NCI-H146 treated with DMSO at 0.1 percent for 48 hours (cell line): Measurements from ENCODE around the gene GPC3.

Experiments used
- DNase-seq: peaks from one replicate; lab custom pipeline; 2025; ENCODE audit not compliant: unreplicated experiment; lab: John Stamatoyannopoulos, UW

GPC3 gene

GRCh38 chrX:133575501-133576136 is 409.8 kb downstream of the GPC3 start:
- DNase-seq = no peak

DNA sequence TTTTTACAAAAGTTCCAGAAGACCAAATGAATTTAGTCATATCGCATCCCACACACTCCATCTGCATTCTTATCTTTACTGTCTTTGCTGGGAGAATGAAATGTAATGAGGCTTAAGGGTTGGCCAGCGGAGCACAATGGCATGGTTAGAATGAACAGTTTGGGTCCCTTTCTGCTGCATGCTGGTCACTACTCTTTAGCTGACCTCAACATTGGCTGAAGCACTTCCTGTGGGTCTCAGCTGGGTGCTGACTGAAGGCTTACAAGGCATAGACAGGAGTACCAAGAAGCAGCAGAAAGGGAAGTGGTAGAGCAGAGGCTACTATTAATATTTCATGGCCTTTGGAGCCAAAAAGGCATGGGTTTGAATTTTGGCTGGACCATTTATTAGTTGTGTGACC is 410.7 kb downstream of the GPC3 start:
- DNase-seq = no peak

GRCh38 chrX:133570549-133570948 is 414.8 kb downstream of the GPC3 start:
- no peak for DNase-seq

DNA sequence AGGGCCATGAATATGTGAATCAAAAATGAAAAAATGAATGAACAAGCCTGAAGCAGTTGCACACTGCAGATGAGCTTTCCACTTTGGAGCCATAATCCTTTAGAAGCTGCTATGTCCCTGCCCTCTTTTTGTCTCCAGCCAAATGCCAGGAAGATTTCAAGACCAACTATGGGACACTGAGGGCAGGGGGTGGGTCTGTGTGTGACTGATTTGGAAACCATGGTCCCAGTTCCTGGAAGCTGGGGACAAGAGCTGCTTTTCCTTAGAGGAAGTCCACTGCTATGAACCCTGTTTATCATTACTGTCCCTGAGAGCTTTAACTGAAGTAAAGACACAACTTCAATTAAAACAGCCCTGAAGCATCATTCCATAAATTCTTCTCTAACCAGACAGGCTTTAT is 416.2 kb downstream of the GPC3 start:
- DNase-seq = no peak

- DNase-seq = no peak
These were observed 417.3 kb downstream of the GPC3 start for GRCh38 chrX:133568109-133568508.

DNA sequence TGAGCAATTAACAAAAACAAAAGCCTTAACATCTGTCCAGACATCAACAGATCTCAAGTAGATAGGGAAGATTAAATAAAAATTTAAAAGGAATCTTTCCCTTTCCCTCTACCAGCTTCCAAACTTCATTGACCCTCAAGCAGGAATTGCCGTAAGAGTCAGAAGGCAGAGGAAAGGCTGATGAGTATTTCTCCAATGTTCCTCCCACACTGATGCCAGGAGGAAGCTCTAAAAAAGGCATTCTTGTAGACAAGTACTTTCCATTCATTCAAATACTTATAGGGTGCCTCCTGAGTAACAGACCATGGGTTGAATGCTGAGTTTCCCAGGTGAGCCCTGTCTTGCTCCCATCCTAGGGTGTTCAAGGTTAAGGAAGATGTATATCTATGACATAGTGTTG is 418.5 kb downstream of the GPC3 start:
- no peak for DNase-seq

DNA sequence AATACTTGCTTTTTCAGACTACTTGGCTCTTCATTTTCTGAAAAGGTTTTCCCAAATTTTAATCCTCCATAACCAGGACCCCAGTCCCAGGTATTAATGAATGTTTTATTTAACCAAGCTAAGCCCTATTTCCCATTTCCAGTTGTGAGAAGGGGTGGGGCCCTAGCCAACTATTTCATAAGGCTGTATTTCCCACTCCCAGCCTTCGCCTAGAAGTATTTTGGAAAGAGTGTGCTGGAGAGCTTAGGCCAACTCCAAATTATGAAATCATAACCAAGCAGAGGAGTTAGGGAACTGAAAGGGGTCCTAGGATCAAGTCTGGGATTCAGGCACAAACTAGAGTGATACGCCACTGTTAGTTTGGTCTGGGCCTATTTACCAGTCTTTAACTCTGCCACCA is 421.7 kb downstream of the GPC3 start:
- DNase-seq = no peak

GRCh38 chrX:133561251-133561650 is 424.1 kb downstream of the GPC3 start:
- DNase-seq = no peak

- DNase-seq = no peak
These were observed 425.5 kb downstream of the GPC3 start for GRCh38 chrX:133559909-133560308.

DNA sequence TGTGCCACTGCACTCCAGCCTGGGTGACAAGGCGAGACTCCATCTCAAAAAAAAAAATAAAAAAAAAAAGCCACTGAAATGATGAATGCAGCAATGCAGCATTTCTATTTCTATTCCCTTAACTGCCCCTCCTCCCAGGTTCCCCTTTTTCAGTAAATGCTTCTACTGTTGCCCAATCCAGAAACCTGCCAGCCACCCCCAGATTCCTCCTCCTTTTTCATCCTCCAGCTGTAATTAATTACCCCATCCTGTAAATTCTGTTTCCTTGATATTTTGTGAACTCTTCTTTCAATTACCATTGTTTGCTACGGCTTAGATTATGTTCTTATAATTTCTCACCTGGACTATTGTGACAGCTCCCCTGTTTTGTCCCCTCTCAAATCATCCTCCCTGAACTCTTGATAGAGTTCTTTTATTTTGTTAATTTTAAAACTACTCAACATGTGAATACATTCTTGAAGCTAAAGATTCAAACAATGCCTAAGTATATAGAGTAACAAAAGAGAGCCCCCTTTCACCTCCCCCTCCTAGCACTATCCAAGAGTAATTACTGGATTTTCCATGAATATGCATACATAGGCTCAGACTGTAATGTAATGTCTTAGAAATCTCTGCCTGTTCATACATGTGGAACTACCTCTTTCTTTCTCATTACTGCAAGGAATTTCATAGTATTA is 429.5 kb downstream of the GPC3 start:
- DNase-seq = no peak

DNA sequence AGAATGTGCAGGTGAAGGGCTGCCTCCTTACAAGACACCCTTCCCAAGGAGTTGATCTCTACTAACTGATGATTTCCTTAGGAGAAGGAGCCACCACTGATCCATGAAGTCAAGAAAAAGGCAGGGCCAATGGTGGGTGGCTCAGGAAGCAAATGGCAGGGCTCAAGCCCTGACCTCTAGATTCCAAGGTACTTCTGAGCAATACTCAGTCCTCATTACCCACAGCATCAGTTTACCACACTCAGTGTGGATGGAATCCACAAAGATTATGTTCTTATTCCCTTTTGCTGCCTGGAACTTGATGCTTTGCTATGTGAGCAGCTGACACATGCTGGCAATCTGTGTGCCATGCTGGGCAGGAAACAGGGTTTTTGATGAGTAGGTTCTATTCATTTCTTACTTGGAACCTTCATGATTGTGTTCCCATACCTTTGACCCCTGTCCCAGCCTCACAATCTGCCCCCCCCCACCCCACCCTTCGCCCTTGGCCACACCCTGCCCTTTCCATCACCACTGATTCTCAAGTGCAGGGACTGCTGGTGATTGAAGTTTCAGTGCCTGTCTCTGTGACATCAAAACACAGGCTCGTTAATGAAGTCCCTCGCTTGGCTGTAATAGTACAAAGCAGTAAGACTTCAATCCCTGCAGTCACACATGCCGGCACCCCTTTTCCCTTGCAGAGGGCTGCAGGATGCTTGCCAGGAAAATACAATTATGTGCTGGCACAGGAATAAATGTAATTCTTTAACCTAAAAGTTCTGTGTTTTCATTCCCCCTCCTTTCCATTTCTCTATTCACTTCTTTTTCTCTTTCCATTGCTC is 434.5 kb downstream of the GPC3 start:
- no peak for DNase-seq

DNA sequence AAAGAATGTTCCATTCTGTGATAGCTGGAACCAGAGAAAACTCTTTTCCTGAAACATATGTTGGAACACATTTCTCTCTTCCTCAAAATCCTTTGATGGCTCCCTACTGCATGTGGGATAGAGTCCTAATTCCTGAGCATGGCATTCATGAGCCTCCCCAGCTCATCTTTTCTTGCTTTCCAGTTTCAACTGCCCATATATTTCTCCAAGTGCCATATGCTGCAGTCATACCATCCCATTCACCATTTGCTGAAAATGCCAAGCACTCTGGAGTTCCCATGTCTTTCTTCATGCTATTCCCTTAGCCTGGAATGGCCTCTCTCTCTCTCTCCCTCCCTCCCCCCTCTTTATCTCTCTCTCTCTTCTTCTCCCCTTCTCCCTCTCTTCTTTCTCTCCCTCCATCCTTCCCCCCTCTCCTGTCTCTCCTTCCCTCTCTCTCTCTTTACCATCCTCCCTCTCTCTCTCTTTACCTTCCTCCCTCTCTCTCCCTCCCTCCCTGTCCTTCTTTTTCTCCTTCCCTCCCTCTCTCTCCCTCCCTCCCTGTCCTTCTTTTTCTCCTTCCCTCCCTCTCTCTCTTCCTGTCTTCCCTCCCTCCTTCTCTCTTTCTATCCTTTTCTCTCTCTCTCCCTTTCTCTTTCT is 436.0 kb downstream of the GPC3 start:
- DNase-seq = no peak

DNA sequence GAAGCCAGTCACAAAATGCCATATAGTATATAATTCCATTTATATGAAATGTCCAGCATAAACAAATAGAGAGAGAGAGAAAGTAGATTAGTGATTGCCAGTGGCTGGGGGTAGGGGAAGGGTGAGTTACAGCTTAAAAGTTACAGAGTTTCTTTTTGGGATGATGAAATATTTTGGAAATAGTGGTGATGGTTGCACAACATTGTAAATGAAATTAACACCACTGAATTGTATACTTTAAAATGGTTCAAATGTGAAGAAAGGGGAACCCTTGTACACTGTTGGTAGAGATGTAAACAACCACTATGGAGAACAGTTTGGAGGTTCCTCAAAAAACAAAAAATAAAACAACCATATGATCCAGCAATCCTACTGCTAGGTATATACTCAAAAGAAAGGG is 439.0 kb downstream of the GPC3 start:
- no peak for DNase-seq

DNA sequence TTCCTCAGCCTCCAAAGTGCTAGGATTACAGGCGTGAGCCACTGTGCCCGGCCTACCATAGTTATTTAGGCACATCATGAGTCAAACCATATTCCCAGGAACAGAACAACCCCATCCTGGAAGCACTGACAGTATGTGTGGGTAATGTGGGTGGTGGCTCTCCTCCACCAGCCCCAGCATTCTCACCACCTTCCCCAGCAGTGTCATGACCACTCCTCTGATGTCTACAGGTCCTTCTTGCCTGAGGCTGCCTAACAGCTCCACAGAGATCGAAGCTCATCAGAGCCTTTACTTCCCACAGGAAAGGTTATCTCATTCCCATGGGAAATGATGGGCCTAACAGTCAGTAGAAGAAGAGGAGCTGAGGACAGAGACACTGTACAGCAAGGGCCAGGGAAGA is 440.6 kb downstream of the GPC3 start:
- DNase-seq = no peak

- DNase-seq = no peak
These were observed 441.3 kb downstream of the GPC3 start for GRCh38 chrX:133544115-133544514.

DNA sequence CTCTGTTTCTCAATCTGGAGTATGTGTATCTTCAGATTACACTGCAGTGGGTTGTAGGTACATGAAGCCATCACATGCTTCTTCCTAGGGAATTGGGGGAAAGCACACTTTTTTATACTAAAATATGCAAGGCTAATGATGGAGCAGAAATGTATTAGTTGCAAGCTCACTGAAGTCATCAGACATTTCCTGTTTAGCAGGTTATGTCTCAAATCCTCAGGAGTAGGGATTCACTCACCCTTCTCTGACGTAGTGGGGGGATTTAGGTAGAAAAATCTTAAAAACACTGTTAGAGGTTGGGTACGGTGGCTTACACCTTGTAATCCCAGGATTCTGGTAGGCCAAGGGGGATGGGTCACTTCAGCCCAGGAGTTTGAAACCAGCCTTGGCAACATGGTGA is 441.7 kb downstream of the GPC3 start:
- DNase-seq = no peak

- no peak for DNase-seq
These were observed 442.9 kb downstream of the GPC3 start for GRCh38 chrX:133542476-133542875.

GRCh38 chrX:133541021-133541420 is 444.4 kb downstream of the GPC3 start:
- DNase-seq = no peak

DNA sequence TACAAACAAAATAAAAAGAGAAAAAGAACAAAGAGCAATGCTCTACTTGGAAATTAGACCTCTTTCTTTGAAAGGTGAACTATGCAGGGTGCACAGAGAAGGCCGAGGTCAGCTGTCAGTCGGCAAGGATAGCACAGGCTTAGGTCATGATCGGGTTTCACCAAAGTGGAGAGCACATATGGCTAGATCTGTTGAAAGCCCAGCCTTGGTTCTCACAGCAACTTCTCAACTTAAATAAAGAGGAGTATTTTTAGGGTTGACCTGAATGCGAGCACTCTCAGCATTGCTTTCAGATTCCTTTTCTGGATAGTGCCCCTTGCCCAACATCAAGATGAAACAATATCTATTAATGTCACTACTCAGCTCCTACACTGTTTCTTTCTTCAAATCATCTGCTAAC is 447.2 kb downstream of the GPC3 start:
- no peak for DNase-seq

- DNase-seq = no peak
These were observed 448.3 kb downstream of the GPC3 start for GRCh38 chrX:133537142-133537541.

DNA sequence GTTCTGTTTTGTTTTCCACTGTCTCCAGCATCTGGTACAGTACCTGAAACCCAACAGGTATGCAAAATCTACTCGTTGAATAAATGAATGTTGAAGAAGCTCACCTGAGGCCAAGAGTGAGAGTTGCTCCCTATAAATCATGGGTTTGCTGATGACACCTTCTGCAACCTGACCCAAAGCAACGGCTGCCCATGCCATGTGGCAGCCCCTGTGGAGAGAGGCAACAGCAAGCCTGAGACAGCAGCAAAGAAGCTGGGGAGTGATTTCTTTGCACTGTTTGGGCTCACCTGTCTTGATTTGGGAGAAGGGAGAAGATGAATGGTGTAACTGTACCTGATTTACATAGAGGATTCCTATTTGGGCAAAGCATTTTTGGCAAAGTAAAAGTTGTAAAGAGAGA is 450.3 kb downstream of the GPC3 start:
- no peak for DNase-seq

GRCh38 chrX:133534172-133534571 is 451.2 kb downstream of the GPC3 start:
- no peak for DNase-seq
